ENCODE results near the gene SGMS1.

DNA sequence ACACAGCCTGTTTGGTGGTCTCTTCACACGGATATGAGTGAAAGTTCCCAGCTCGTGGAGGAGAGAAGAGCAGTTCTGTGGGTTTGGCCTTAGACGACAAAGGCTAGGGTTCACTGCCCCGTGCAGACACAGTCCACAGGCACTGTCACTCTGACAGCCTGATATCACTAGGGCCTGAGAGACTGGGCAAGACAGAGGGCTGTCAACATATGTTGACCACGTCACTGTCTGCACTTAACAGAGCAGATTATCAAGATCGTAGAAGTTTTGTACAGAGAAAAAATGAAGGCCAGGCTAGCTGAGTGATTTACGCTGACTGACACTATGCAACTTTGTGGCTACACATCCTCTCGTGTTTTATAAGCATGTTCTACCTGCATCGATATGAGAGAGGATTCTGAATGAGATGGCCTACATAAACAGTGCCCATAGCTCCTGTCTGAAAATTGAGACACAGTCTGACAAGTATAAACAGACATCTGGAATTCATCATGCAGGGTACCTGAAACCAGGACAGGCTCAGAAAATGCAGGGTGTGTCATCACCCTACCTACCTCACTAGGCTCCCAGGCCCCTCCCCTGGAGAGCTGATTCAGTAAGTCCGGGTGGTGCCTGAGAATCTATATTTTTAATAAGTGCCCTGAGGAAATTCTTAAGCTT is 120.0 kb downstream of the SGMS1 start:
- TF ChIP-seq, protein P1, sequence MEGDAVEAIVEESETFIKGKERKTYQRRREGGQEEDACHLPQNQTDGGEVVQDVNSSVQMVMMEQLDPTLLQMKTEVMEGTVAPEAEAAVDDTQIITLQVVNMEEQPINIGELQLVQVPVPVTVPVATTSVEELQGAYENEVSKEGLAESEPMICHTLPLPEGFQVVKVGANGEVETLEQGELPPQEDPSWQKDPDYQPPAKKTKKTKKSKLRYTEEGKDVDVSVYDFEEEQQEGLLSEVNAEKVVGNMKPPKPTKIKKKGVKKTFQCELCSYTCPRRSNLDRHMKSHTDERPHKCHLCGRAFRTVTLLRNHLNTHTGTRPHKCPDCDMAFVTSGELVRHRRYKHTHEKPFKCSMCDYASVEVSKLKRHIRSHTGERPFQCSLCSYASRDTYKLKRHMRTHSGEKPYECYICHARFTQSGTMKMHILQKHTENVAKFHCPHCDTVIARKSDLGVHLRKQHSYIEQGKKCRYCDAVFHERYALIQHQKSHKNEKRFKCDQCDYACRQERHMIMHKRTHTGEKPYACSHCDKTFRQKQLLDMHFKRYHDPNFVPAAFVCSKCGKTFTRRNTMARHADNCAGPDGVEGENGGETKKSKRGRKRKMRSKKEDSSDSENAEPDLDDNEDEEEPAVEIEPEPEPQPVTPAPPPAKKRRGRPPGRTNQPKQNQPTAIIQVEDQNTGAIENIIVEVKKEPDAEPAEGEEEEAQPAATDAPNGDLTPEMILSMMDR (conservative IDR thresholded peaks at IDR 0.05 in 1 of 2, IDR thresholded peaks at IDR 0.05 in 1 of 2; ENCODE audit: low read depth in 1 of 2, low read length in 2 of 2) = no peak
- TF ChIP-seq EZH2 (IDR thresholded peaks at IDR 0.05; ENCODE audit: low read length, missing control alignments) = no peak
